Uterus (tissue), 2 donors: ENCODE results near the gene TAF12.
"Not testable (repeated sequence)": the region's sequence is repeated elsewhere in the genome, so short reads cannot be mapped to it uniquely, and the experiment has no call there.

Experiments
- CTCF ChIP-seq, 4 experiments: fragments of 200-600 bp in 2 of 4; fragments of 450-650 bp in 2 of 4; sonication (generic) in 2 of 4; IDR thresholded peaks; one replicate each; pipeline ENCODE4 v1.5.1; 2016 to 2019; ENCODE audit warnings: antibody characterized with exemption in 4 of 4, mild to moderate bottlenecking in 2 of 4, moderate library complexity in 1 of 4
- POLR2A ChIP-seq, 2 donors: fragments of 450-650 bp; IDR thresholded peaks; one replicate each; pipeline ENCODE4 v1.6.1; 2016; ENCODE audit warnings: antibody characterized with exemption in 2 of 2, mild to moderate bottlenecking in 1 of 2, moderate library complexity in 1 of 2

DNA sequence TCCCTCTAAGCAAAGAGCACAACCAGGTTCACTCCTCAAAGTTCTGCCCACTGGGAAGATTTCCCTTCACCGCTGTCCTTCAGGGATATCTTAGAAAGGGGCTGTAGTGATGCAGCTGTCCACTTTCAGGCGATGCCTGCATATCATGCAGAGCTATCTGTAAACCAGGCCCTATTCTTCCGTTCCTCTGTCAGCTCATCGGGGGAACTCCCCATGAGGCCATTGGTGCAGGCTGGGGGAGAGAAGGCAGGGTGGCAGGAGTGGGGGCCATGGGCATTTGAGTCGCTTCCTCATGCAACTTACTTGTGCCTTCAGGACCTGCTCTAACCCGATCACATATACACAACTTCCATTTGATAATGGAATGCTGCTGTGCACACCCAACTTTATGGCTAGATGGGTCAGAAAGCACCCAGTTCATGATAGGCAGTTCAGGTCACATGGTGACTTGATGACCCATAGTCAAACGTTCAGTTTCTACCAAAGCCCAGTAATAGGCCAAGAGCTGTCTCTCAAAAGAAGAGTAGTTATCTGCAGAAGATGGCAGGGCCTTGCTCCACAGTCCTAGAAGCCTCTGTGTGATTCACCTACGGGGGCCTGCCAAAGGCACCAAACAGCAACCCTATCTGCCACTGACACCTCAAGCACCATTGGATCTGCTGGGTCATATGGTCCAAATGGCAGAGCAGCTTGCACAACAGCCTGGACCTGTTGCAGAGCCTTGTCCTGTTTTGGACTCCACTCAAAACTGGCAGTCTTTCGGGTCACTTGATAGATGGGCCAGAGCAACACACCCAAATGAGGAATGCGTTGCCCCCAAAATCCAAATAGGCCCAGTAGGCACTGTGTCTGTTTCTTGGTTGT lies 12.8 kb upstream of the TAF12 start:
- not testable (repeated sequence) for TF ChIP-seq CTCF, POLR2A (IDR thresholded peaks at IDR 0.05)
